Measurements from ENCODE around the gene RAX2. TPM values are rescaled to one million over a fixed set of nuclear protein-coding genes. Genes with fewer than 3 reads are reported as not detected.
A peak's percentile ranks its signal among the peaks of the same experiment; 100 is the strongest.

The RAX2 gene
- total RNA-seq, 1 experiment from 2014 or later = not detected

DNA sequence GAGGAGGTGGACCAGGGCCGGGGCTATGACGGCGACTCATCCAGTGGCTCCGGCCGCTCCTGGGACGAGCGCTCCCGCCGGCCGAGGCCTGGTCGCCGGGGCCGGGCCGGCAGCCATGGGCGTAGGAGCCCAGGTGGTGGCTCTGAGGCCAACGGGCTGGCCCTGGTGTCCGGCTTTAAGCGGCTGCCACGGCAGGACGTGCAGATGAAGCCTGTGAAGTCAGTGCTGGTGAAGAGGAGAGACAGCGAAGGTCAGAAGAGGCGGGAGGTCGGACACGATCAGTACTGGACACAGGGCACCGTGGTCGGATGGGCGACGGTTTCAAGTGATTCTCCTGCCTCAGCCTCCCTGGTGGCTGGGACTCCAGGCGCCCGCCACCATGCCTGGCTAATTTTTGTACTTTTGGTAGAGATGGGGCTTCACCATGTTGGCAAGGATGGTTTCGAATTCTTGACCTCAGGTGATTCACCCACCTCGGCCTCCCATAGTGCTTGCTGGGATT, 41.5 kb downstream of the RAX2 start:
- no peak for DNase-seq (ENCODE audit: low read depth)

- no peak for DNase-seq (ENCODE audit: low read depth)
Measured at GRCh38 chr19:3725640-3726310, 46.3 kb downstream of the RAX2 start.

DNA sequence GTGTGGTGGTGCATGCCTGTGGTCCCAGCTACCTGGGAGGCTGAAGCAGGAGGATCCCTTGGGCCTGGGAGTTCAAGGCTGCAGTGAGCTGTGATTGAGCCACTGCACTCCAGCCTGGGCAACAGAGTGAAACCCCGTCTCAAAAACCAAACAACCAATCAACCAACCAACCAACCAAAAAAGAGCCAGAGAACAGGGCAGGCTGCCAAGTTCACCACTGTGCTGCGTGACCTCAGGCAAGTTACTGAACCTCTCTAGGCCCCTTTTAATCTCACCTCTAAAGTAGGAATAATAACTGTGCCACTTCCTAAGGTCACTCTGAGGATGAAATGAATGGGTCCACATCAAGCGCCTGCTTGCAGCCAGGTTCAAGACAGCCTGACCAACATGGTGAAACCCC, 46.9 kb downstream of the RAX2 start:
- no peak for DNase-seq (ENCODE audit: low read depth)

GRCh38 chr19:3723883-3724282, 48.1 kb downstream of the RAX2 start:
- DNase-seq (ENCODE audit: low read depth) = no peak

- DNase-seq (ENCODE audit: low read depth) = no peak
Measured at GRCh38 chr19:3723110-3723488, 48.9 kb downstream of the RAX2 start.

DNA sequence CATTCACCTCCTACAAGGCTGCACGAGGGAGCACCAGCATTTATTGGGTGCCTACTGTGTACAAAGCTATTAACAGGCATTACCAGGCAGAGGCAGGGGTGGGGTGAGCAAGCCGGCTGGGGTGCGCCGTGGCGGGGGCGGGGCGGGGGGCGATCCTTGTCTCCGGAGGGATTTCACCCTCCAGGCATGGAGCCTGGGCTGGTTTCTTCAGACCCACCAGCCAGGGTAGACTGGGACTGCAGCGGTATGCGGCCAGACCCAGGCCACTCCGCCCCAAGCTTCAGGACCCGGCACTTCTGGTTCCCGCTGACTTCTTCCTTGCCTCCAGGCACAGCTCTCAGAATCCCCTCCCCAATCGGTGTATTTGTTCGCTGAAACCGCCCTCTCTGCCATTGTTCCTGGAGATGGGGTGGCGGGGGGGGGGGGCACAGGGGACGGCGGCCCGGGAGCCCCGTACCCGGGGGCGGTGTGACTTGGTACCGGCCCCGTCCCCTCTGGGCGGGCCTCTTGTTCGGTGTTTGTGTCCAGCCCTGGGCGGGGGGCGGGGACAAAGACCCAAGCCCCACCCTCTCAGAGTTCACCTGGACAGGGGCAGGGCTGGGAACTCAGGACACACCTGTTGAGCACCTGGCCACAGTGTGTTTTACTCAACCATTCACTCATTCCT, 49.5 kb downstream of the RAX2 start:
- no peak for DNase-seq (ENCODE audit: low read depth)

DNA sequence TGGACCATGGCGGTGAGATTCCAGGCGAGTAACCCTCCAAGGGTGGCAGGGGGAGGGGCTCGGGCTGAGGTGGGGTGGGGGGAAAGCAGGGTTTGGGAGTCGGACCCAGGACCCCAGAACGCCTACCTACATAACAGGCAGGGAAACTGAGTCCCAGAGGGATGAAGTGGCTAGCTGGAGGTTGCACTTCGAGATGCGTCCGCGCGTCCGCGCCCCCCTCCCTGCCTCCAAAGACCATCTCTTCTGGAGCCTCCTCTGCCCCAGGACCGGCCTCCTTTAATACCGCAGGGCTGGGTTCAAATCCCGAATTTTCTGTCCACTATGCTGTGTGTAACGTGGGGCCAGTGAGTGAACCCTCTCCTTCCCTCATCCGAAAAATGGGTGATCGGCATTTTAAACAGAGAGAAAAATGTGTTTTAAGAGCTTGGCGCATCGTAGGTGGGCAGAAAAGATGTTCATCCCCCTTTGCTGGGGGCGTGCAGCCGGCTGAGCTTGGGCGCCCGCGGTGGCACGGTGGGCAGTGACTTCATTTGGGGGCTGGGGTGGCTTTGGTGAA, 50.1 kb downstream of the RAX2 start:
- DNase-seq (ENCODE audit: low read depth) = no peak

GRCh38 chr19:3721131-3721886, 50.7 kb downstream of the RAX2 start:
- DNase-seq (ENCODE audit: low read depth) = peak; percentile 71

DNA sequence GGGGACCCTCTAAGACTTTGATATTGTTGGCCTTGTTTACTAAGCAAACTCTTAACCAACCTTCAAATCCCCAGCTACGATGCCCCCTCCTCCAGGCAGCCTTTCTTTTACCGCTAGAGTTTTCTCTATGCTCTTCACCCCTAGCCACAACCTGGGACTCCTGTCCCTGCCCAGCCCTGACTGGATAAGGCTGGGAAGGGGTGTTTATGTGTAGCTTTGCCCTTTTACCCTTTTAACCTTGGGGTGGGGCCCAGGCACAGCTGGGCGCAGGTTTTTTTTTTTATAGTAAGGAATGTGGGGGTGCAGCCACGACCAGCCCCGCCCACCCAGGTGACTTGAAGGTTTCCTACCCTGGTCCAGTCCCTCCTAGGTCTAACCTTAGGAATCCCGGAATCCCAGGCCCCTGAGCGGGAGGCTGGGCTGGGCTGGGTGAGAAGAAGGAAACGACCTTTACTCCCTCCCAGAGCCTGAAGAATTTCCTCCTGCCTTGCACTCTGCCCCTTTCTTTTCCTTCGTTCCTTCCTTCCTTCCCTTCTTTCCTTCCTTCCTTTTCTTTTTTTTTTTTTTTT, 51.6 kb downstream of the RAX2 start:
- DNase-seq (ENCODE audit: low read depth) = no peak

DNA sequence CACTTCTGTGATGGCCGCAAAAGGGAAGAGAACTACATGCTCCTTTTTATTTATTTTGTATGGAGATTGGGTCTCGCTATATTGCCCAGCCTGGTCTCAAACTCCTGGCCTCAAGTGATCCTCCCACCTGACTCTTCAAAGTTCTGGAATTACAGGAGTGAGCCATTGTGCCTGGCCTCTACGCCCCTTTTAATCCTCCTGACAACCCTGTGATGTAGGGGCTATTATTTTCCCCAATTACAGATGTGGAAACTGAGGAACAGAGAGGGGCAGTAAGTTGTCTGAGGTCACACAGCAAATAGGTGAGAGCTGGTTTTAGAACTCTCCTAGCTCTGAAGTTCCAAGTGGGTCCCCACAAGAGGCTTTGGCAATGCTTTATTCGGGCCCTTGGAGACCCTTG, 52.2 kb downstream of the RAX2 start:
- no peak for DNase-seq (ENCODE audit: low read depth)

Other genes with a start within 250 kb of the RAX2 start
- not detected in 2 replicates for gene TEKTIP1, start 233.1 kb downstream of the RAX2 start, total RNA-seq (2014; rRNA removed)
- gene MFSD12, start 214.6 kb downstream of the RAX2 start, total RNA-seq (2014; rRNA removed) = 115 and 145 TPM in 2 replicates
- 127 and 135 TPM in 2 replicates for gene HMG20B, start 199.3 kb downstream of the RAX2 start, total RNA-seq (2014; rRNA removed)
- gene GIPC3, start 186.8 kb downstream of the RAX2 start, total RNA-seq (2014; rRNA removed) = 0.06 and 0.17 TPM in 2 replicates
- gene TBXA2R, start 165.4 kb downstream of the RAX2 start, total RNA-seq (2014; rRNA removed) = 0.57 and 0.64 TPM in 2 replicates
- 32.3 and 35.8 TPM in 2 replicates for gene CACTIN, start 145.4 kb downstream of the RAX2 start, total RNA-seq (2014; rRNA removed)
- 26.4 and 29.0 TPM in 2 replicates for gene PIP5K1C, start 71.8 kb downstream of the RAX2 start, total RNA-seq (2014; rRNA removed)
- not detected in 2 replicates for gene TJP3, start 63.8 kb downstream of the RAX2 start, total RNA-seq (2014; rRNA removed)
- 19.3 and 28.5 TPM in 2 replicates for gene APBA3, start 10.5 kb downstream of the RAX2 start, total RNA-seq (2014; rRNA removed)
- gene MRPL54, start 9.5 kb downstream of the RAX2 start, total RNA-seq (2014; rRNA removed) = 38.0 and 50.2 TPM in 2 replicates
- not detected in 2 replicates for gene MATK, start 14.2 kb upstream of the RAX2 start, total RNA-seq (2014; rRNA removed)
- gene ZFR2, start 96.8 kb upstream of the RAX2 start, total RNA-seq (2014; rRNA removed) = not detected in 2 replicates
- gene ATCAY, start 108.5 kb upstream of the RAX2 start, total RNA-seq (2014; rRNA removed) = 0.06 TPM in 1 of 2 replicates, not detected in the other
- not detected in 2 replicates for gene NMRK2, start 160.8 kb upstream of the RAX2 start, total RNA-seq (2014; rRNA removed)
- gene DAPK3, start 198.9 kb upstream of the RAX2 start, total RNA-seq (2014; rRNA removed) = 135 and 150 TPM in 2 replicates
- 2,004 and 2,150 TPM in 2 replicates for gene EEF2, start 213.2 kb upstream of the RAX2 start, total RNA-seq (2014; rRNA removed)
- 17.6 and 18.1 TPM in 2 replicates for gene PIAS4, start 235.5 kb upstream of the RAX2 start, total RNA-seq (2014; rRNA removed)